Iris pigment epithelial cell (primary cell): ENCODE results near the gene TSPAN5.

Experiments
- DNase-seq: peaks from one replicate; pipeline ENCODE4 v3.0.0-alpha.2; 2011; ENCODE audit warnings: low read depth

TSPAN5 gene

GRCh38 chr4:98673288-98673644, 14.9 kb upstream of the TSPAN5 start:
- no peak for DNase-seq

- DNase-seq: no peak
Observed at GRCh38 chr4:98672583-98673287, 14.3 kb upstream of the TSPAN5 start.

- no peak for DNase-seq
Observed at GRCh38 chr4:98671131-98671530, 12.7 kb upstream of the TSPAN5 start.

- DNase-seq: no peak
Observed at GRCh38 chr4:98670186-98670585, 11.8 kb upstream of the TSPAN5 start.

GRCh38 chr4:98669577-98669976, 11.2 kb upstream of the TSPAN5 start:
- DNase-seq: no peak

- no peak for DNase-seq
Observed at GRCh38 chr4:98664959-98665358, 6.5 kb upstream of the TSPAN5 start.

GRCh38 chr4:98663226-98664006, 5.0 kb upstream of the TSPAN5 start:
- no peak for DNase-seq

GRCh38 chr4:98662626-98663225, 4.3 kb upstream of the TSPAN5 start:
- no peak for DNase-seq

- no peak for DNase-seq
Observed at GRCh38 chr4:98662055-98662453, 3.6 kb upstream of the TSPAN5 start.

GRCh38 chr4:98661371-98662054, 3.1 kb upstream of the TSPAN5 start:
- peak; percentile 52 for DNase-seq

GRCh38 chr4:98659741-98660462, 1.5 kb upstream of the TSPAN5 start:
- DNase-seq: peak; percentile 58

GRCh38 chr4:98659106-98659592, 738 bp upstream of the TSPAN5 start:
- DNase-seq: no peak

- DNase-seq: peak; percentile 70
Observed at GRCh38 chr4:98657531-98658286, 702 bp downstream of the TSPAN5 start.

GRCh38 chr4:98656886-98657285, 1.5 kb downstream of the TSPAN5 start:
- DNase-seq: no peak

GRCh38 chr4:98656443-98656842, 2.0 kb downstream of the TSPAN5 start:
- DNase-seq: no peak

GRCh38 chr4:98653890-98654867, 4.2 kb downstream of the TSPAN5 start:
- DNase-seq: peak; percentile 97

- DNase-seq: peak; percentile 84
Observed at GRCh38 chr4:98652996-98653395, 5.4 kb downstream of the TSPAN5 start.

- no peak for DNase-seq
Observed at GRCh38 chr4:98648602-98649001, 9.8 kb downstream of the TSPAN5 start.

- no peak for DNase-seq
Observed at GRCh38 chr4:98646422-98646821, 12.0 kb downstream of the TSPAN5 start.

GRCh38 chr4:98645527-98645926, 12.9 kb downstream of the TSPAN5 start:
- no peak for DNase-seq
